HG03135 (cell line): Measurements from ENCODE around the gene TTLL8.

Experiments used
- ATAC-seq: cut with Tn5 transposase; IDR thresholded peaks from one replicate; pipeline ENCODE4 v1.9.1; 2021; ENCODE audit warnings: mild to moderate bottlenecking, moderate library complexity; ENCODE audit not compliant: unreplicated experiment

TTLL8 gene

GRCh38 chr22:50022171-50022819 is 35.8 kb downstream of the TTLL8 start:
- ATAC-seq, result no peak

DNA sequence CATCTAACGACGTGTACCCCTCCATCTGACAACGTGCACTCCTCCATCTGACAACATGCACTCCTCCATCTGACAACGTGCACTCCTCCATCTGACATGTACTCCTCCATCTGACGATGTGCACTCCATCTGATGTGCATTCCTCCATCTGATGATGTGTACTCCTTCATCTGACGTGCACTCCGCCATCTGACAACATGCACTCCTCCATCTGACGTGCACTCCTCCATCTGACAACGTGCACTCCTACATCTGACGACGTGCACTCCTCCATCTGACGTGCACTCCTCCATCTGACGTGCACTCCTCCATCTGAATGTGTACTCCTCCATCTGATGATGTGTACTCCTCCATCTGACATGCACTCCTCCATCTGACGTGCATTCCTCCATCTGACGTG is 37.5 kb downstream of the TTLL8 start:
- ATAC-seq, result no peak

GRCh38 chr22:50019316-50019715 is 38.8 kb downstream of the TTLL8 start:
- ATAC-seq, result no peak

DNA sequence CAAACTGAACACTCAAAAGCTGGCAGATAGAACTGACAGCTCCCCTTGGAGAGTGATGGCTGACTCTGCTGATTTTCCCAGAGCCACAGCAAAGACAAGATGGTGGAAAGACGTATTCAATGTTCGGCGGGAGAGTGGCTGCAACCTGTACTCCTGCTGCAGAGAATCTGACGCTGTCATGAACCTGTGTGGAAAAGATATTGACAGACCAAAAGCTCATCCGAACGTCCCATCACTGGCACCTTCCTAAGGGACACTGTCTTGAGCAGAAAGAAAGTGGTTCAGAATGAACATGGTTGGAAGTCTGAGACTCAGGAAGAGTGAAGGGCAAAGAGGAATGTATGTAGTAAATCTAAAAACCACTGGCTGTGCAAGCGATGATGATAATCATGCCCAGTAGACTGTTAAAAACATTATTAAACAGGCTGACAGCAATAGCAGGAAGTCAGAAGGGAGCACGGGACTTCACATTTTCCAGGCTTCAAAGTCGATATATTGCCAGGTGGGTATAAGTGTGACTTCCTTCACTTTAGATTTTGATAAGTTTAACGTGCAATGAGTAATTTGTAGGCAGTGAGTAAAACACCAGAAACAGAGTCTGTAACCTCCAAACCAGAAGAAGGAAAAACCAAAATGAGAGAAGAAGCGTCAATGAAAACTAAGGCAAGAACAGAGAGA is 39.4 kb downstream of the TTLL8 start:
- no peak for ATAC-seq

DNA sequence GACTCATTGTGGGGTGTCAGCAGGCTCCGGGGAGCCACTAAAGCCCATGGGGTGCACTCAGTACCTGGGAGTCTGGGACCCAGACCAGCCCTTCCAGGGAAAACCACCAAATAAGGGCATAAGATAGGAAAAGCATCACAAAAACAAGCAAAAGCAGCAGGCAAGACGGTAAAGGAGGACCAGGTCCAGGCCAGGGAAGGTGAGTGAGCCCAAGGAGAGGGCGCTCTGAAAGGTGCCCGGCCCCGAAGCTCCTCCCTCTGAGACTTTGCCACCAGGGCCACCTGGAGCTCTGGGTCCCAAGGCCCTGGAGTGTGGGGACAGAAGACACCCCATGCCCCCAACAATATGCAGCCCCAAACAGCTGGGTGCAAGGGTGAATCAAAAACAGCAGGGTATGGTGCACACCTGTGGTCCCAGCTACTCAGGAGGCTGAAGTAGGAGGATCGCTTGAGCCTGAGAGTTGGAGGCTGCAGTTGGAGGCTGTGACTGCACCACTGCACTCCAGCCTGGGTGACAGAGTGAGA is 40.3 kb downstream of the TTLL8 start:
- no peak for ATAC-seq

GRCh38 chr22:50016988-50017700 is 41.0 kb downstream of the TTLL8 start:
- no peak for ATAC-seq

DNA sequence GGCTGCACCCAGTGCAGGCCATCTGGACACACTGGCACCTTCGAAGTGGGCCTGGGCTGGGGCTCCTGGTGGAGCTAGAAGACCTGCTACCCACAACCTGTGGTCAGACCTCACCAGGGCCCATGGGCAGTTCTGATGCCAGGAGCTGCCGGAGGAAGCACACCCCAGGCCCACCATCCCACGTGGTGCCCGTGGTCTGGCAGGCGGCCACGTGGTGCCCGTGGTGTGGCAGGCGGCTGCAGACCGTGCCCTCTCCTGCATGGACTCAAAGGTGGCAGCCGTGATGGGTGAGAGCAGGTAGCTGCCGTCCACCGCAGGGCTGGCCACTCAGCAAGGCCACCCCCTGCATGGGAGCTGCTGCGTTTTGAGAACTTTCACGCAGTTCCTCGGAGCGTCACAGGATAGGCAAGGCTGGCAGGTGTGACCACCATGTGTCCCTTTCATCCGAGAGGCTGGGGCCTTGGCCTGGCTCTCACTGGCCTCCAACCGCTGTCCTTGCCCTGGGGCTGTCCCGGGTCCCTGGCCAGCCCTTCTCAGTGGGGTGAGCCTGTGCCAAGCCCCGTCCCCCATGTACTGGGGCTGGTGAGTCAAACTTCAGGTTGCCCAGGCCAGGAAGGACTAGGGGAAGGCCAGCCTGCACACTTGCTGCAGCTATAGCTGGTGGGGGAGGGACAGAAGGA is 41.6 kb downstream of the TTLL8 start:
- no peak for ATAC-seq

GRCh38 chr22:50015451-50016307 is 42.4 kb downstream of the TTLL8 start:
- no peak for ATAC-seq

DNA sequence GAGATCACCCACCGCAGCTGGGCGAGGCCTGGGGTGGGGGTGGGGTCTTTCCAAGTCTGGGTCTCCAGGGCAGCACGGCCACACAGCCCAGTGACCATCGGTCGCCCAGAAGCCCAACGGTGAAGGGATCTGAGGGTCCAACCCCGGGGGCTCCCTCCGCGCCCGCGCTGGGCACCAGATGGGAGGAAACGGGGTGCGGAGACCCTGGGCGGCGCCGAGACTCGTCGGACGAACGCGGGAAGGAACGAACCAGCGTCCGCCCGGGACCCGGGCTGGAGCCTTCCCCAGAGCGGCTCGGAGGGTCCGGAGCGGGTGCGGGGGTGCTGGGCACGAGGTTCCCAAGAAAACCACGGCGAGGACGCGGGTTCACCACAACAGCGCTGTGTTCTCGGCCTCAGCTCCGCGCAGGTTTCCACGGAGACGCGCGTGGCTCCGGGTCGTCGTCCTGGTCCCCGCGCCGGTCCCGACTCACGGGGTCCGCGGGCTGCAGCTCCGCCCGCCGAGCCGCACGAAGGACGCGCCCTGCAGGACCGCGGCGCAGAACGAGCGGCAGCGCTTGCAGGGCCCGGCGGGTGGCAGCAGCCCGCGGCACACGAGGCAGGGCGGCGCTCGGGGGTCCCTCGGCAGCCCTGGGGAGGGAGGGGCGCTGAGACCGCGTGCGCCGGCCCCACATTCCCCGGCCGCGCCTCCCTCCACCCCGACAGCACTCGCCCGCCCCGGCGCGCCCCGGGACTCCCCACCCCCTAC is 43.3 kb downstream of the TTLL8 start:
- ATAC-seq, result no peak

- ATAC-seq, result no peak
These were observed 44.0 kb downstream of the TTLL8 start for GRCh38 chr22:50014053-50014501.

DNA sequence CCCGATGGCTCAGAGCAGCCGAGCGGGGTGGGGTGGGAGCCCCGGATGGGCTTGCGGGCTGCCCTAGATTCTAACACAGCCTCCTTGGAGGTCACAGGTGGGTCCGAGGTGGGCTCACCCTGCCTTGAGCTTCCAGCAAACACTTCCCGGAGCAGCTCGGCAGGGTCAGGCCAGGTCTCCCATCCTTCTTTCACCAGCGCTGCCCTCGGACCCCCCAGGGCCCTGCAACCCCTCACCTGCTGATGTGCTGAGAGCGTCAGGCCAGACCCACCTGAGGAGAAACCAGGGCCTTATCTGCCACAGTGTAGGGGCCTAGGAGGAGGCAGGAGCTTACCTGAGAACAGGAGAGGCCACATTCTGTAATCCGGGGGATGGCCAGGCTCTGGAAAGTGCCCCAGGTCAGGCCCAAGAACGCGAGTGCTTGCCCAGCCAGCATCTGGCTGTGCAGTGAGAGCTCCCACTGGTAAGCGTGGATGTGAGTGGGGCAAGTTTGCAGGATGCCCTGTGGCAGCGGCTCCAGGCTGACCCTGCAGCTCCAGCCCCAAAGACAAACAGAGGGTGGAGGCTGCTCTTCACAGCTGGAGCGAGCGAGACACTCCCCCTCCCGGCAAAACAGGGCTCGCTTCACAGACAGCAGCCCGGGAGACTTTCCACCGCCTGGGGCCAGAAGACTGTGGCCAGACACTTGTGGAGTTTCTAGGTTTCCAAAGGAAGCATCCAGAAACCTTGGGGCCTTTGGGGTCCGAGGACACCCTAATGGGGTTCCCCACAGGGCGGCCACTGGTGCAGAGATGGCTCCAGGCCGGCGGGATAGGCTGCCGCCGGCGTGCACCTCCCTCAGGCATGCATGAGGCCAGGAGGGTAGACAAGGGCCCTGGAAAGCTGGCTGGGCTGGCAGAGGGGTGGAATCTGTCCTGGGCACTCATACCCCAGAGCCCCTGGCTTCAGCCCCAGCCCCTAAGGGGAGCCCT is 45.6 kb downstream of the TTLL8 start, which contains the start of gene IL17REL:
Gene IL17REL, minus strand, starts transcription at position 555 of the 971 bp plus-strand sequence. Its CDS starts 119 bp downstream, at position 436.
- no peak for ATAC-seq

DNA sequence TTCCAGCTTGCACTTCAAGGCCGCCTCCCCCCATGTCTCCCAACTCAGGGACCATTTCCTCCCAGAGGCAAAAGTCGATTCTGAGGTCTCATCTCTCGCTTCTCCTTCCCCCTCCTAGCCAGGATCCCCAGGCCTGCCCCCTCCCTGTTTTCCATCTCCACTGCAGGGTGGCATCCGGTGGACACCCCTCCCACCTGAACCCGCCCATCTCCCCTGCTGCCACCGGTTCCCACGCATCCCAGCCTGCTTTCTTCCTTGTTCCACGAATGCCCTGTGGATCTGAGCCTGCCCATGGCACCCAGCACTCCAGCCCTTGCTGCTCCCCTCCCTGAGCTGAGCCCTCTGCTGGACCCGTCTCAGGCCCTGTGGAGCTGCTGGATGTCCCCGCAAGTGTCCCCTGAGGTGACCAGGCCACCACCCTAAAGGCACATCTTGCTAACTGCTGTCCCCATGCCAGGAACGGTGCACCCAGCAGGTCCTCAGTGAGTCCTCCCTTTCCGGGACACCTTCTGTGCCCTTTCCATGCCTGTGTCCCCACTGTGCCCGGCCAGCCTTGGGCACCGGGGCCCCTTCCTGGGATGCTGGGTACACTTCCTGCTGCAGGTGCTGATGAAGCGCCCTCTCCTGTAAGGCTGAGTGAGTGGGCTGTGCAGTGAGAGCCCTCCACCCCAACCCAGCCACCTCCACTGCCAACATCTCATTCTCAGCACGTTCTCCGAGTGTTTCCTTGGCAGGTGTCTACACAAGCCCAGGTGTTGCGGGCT is 46.5 kb downstream of the TTLL8 start:
- no peak for ATAC-seq

GRCh38 chr22:50010676-50011446 is 47.2 kb downstream of the TTLL8 start:
- no peak for ATAC-seq

GRCh38 chr22:50009765-50010675 is 48.1 kb downstream of the TTLL8 start:
- ATAC-seq, result no peak

GRCh38 chr22:50009251-50009650 is 48.8 kb downstream of the TTLL8 start:
- no peak for ATAC-seq
